Measurements from ENCODE around the gene GOPC.
"Not testable (repeated sequence)": the region's sequence is repeated elsewhere in the genome, so short reads cannot be mapped to it uniquely, and the experiment has no call there.

Gene GOPC

GRCh38 chr6:117602151-117602898 lies at the start of gene GOPC:
GOPC (minus strand) TSS chr6:117602511; CDS start chr6:117602288, 223 bp downstream.
- DNase-seq: peak; percentile 89

GRCh38 chr6:117651984-117652383 lies 49.7 kb upstream of the GOPC start:
- DNase-seq: not testable (repeated sequence)

GRCh38 chr6:117642976-117643375 lies 40.7 kb upstream of the GOPC start:
- no peak for DNase-seq

- no peak for DNase-seq
Observed at GRCh38 chr6:117637770-117638169, 35.5 kb upstream of the GOPC start.

- DNase-seq: no peak
Observed at GRCh38 chr6:117629119-117629660, 26.9 kb upstream of the GOPC start.

GRCh38 chr6:117627533-117627932 lies 25.2 kb upstream of the GOPC start:
- no peak for DNase-seq

GRCh38 chr6:117624869-117625481 lies 22.7 kb upstream of the GOPC start:
- DNase-seq: no peak

- DNase-seq: no peak
Observed at GRCh38 chr6:117619178-117619577, 16.9 kb upstream of the GOPC start.

- no peak for DNase-seq
Observed at GRCh38 chr6:117617210-117618035, 15.1 kb upstream of the GOPC start.

GRCh38 chr6:117616391-117617209 lies 14.3 kb upstream of the GOPC start:
- DNase-seq: peak; percentile 24

GRCh38 chr6:117615750-117616390 lies 13.6 kb upstream of the GOPC start:
- DNase-seq: no peak

- DNase-seq: no peak
Observed at GRCh38 chr6:117613920-117614560, 11.7 kb upstream of the GOPC start.

- DNase-seq: no peak
Observed at GRCh38 chr6:117607511-117607910, 5.2 kb upstream of the GOPC start.

- peak; percentile 36 for DNase-seq
Observed at GRCh38 chr6:117605169-117605826, 3.0 kb upstream of the GOPC start.

GRCh38 chr6:117603821-117604220 lies 1.5 kb upstream of the GOPC start:
- DNase-seq: no peak

GRCh38 chr6:117602899-117603588 lies 733 bp upstream of the GOPC start:
- DNase-seq: no peak

- no peak for DNase-seq
Observed at GRCh38 chr6:117601811-117602150, 530 bp downstream of the GOPC start.

- DNase-seq: no peak
Observed at GRCh38 chr6:117600008-117600743, 2.1 kb downstream of the GOPC start.

- DNase-seq: no peak
Observed at GRCh38 chr6:117597755-117598154, 4.6 kb downstream of the GOPC start.

Data from activated T-cell treated with anti-CD3 and anti-CD28 coated beads for 4 hours (primary cell).